IPS DF 4.7 (cell line): ENCODE data around the gene ANKRD28.

Experiments
- DNase-seq: peaks from one replicate; pipeline ENCODE4 v3.0.0-alpha.2; 2013; ENCODE audit warnings: low spot score; ENCODE audit errors: extremely low read depth

Gene ANKRD28

GRCh38 chr3:15803921-15804320 is 6.1 kb upstream of the ANKRD28 start:
- no peak for DNase-seq

DNA sequence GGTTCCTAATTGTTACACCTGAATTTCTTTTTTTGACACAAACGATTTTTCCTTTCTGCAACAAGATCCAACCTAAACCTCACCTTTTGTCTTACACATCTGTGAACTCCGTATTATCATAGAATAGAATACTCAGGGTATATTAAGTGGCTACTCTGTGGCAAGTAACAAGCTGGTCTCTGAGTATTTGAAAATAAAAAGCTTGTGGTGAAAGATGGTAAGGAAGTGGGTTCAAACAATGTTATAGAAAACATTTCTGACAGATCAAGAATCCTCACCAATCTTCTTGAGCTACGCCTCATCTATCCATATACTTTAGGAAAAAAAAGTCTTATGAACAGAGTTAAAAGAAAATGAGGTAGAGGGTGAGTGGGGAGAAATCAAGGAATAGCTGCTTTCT is 3.5 kb upstream of the ANKRD28 start:
- no peak for DNase-seq

DNA sequence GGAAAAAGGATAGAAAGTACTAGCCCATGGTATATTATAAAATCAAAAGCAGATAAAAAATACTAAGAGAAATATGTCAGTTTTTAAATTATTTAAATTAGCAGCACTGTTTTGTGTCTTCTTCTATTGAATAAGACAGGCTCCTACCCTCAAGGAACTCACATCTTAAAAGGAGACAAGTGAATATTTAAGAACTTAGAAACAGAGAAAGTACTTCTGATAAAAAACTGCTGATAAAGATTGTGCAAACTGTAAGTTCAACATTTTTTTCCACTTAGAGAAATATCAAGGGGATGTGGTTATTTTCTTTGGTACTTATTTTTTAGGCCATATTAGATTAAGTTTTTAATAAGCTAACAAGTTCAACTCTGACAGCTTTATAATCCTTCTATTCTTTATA is 3.0 kb upstream of the ANKRD28 start:
- no peak for DNase-seq

- no peak for DNase-seq
Measured at GRCh38 chr3:15800327-15800726, 2.5 kb upstream of the ANKRD28 start.

GRCh38 chr3:15798533-15799245 is 910 bp upstream of the ANKRD28 start:
- DNase-seq: no peak

DNA sequence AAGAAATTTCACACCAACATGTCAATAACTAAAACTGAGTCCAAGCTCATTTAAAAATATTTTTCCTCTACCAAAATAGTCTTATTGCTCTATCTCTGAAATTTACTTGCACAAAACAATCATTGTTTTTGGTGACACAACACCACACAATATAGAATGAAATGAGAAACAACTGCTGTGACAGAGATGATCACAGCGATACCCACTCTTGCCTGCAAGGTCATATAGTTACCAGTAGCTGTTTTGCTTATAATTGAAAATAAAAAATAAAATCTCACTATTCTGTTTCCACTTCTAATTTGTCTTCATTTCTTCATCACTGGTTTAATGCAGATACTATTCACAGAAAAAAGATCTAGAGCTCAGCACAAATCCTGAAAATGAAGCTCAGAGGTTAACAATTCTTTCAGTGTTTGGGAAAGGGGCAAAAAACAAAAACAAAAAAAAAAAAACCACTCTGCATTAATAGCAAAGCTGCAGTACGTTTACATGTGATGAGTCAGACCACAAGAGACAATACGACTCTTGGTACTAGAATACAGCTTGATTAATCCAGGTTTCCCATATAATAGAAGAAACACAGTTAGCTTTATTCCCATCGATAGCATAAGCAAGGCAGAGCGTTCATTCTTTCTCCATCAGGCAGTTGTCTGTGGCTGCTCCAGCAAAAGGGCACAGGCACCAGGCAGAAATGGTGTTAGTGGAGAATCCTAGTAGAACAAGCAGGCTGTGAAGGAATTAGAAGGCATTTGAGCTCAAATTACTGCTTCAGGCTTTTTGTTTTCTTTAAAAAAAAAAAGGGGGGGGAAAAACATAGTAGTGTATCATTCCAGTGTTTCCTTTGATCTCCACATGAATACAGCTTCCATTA is 773 bp downstream of the ANKRD28 start:
- DNase-seq: no peak

DNA sequence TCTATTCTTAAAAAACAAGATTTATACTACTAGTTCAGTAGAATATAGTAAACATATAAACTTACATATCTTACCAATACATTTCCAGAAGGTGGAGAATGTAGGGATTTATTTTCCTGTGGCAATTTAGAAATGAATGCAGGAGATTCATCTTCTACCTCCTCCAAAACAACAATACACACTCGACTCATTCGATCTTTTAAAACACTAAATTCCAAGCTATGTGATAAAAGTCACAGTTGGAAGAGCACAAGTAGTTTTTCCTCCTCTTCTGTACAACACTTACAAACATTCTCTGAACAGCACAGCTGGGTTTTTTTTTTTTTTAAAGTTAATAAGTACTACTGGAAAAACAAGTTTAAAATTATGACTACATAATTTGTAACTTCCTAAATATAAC is 1.4 kb downstream of the ANKRD28 start:
- DNase-seq: no peak

DNA sequence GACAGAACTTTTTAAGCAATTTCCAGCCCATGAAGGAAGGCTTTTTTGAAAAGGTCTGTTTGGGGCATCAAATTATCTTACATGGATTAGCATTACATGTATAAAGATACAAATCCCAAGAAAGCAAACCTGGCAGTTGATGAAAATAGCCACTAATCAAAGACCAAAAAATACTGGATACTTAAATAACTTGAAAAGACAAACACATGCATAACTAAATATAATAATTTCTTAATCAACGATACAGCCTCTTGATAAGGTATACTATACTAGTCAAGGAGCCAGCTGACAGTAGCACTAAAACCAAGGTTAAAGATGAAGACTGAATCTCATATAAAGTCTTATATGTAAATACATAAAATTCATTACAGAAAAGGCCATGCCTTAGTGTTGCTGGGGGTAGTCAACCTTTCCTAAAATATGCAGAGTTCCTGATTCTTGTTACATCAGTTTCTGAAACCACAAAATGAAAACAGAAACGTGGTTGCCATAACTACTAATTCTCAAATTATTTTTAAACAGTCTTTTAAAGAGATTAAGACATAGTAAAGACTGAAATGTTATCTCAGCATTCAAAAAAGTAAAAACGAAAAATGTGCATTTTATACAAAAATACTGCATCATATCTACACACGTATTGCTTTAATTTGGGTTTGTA is 2.0 kb downstream of the ANKRD28 start:
- DNase-seq: no peak

DNA sequence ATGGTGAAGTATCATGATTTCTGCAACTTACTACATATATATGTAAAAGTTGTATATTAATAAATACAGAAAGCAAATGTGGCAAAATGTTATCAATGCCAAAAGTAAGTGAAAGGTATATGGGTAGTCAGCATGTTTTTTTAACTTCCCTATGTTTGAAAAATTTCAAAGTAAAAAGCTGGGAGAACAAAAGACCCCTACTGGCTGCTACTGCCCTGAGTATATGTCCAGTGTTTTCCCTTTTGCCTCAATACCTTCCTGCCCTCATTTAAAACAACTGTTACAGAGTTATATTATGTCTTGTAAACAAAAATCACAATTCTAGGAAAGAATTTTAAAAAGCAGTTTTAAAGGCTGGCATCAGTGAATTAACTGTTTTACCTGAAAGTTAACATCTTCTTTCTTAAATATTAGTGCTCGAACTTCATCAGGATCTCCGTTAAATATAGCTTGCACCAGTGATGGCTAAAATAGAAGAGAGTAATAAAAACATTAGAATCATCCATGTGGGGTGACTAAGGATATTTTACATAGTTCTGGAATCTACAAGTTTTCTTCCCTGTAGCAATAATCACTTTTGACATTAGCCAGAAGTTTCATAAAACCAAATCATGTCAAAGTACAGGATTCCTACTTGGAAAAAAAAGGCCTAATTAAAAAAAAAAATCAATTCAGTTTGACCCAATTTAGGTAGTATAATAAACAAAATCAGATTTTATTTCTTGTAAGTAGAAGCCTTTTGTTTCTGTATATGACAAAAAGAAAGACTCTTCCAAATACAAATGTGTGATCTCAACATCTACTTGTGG is 2.7 kb downstream of the ANKRD28 start:
- DNase-seq: no peak

DNA sequence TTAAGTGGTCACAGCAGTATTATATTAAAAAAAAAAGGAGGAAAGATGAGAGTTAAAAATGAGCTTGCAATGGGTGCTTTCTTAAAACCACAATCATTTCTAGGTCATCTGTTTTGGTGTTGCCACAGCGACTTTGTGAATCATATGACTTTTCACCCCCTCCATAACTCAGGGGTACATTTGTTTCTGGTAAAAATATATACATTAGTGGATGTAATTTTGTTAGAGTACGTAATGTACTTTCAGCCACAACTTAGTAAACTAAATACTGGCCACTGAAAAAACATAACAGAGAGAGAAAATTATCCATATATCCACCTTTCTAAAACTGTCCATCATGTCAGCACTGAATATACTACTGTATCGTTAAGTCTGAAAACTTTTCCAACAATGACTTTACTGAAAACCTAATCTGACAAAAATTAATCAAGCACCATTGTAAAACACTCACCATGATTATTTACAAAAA is 3.4 kb downstream of the ANKRD28 start:
- no peak for DNase-seq

DNA sequence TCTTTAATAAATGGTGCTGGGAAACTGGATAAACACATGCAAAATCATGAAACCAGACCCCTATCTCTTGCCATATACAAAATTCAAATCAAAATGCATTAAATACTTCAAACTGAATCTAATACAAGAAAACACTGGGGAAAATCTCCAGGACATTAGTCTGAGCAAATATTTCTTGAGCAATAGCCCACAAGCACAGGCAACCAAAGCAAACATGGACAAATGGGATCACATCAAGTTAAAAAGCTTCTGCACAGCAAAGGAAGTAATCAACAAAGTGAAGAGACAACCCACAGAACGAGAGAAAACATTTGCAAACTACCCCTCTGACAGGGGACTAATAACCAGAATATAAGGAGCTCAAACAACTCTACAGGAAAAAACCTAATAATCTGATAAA is 6.3 kb downstream of the ANKRD28 start:
- DNase-seq: no peak

GRCh38 chr3:15787941-15788340 is 9.8 kb downstream of the ANKRD28 start:
- DNase-seq: no peak

- no peak for DNase-seq
Measured at GRCh38 chr3:15787526-15787925, 10.3 kb downstream of the ANKRD28 start.

- no peak for DNase-seq
Measured at GRCh38 chr3:15783361-15783969, 14.3 kb downstream of the ANKRD28 start.

DNA sequence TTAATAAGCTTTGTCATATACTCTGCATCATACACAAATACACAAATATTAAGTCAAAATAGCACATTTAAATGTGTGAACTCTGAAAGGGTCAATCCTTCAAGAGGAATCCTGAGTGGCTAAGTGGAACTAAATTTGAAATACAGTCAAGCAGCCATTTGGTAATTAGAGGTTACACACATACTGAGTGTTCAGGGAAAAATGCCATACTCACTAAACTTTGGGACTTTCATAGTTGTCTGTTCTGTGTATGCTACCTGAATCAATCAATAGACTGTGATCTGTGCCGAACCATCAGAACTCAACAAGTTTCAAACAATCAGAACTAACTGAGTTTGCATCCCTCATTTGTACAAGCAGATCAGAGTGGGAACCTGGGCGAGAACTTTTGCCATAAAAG is 15.3 kb downstream of the ANKRD28 start:
- DNase-seq: no peak

GRCh38 chr3:15781637-15782402 is 16.0 kb downstream of the ANKRD28 start:
- DNase-seq: no peak

DNA sequence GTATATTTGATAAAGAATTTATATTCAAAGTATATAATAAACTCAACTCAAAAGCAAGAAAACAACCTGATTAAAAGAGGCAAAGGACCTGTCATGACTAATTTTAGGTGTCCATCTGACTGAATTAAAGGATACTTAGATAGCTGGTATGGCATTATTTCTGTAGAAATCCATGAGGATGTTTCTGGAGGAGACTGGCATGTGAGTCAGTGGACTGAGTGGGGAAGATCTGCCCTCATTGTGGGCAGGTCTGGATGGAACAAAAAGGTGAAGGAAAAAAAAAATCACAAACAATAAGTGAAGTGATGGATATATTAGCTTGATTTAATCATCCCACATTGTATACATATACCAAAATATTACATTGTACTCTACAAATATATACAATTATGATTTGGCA is 16.6 kb downstream of the ANKRD28 start:
- DNase-seq: no peak

DNA sequence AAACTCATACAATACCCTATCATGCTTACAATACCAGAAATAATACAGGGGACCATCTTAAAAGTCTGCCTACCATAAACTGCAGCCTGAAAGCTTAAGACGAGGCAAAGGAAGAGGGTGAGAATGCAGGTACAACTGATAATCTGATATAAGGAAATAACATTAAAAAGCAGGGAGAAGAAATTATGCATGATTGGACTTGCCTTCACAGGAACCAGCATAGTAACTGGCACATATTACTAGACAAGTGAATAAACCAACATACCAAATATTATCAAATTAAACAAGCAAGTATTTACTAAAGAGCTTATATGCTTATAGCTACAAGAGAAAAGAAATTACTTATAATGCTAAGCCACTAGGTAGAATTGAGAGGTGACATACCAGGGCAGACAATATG is 18.7 kb downstream of the ANKRD28 start:
- no peak for DNase-seq

DNA sequence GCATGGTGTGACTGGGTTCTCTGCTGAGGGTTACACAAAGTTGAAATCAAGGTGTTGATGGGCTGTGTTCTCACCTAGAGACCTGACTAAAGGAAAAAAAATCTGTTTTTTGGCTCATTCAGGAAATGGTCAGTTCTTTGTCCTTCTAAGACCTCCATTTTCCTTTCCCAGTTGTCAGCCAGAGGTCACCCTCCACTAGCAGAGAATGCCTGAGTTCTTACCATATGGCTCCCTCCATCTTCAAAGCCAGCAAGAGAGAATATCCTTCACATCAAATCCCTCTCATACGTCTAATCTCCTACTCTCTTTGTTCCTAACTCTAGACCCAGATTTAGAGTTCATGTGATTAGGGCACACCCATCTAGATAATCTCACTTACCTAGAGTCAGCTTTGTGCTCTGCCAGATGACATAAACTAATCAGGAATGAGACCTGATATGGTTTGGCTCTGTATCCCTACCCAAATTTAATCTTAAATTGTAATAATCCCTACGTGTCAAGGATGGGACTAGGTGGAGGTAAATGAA is 19.4 kb downstream of the ANKRD28 start:
- no peak for DNase-seq
